ENCODE results near the gene S100A8. TPM values are rescaled to one million over a fixed set of nuclear protein-coding genes. Genes with fewer than 3 reads are reported as not detected.
A peak's percentile ranks its signal among the peaks of the same experiment; 100 is the strongest.
"Not testable (repeated sequence)": the region's sequence is repeated elsewhere in the genome, so short reads cannot be mapped to it uniquely, and the experiment has no call there.

Gene S100A8
- total RNA-seq, 1 donor = not detected

DNA sequence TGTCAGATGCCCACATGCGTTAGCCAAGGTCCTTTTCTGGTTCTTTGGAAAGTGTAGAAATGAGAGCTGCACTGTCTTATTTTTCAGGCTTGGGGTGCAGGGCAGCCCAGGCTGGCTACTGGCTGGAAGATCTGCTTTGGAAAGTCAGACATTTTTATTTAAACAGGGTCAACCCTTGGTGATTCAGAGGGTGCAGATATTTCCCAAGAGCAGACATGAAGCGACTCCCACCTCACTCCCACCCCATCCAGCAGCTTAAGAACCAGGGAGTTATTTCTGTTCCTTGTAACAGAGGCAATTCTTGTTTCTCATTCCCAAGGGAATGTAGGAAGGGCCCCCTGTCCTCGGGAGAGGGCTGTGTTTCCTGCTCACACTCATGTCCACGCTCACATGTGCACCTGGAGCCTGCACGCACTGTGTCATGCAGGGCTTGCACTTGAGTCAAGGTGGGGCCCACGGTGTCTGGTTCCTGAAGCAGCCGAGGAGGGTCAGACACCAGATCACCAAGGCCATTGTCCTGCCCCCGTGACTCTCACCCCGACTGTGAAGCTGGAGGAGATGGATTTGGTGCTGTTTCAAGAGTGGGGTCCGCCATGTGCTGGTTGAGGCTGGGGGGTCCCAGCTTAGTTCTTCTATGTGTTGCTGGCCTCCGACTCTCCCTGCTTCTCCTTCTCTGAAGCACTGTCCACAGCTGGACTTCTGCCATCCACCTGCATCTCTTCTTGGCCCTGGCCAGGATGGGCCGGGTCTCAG lies 26.4 kb upstream of the S100A8 start:
- H3K4me3 ChIP-seq (ENCODE audit: low read depth, low read length) = no peak overlapping the region
- TF ChIP-seq, protein P1, sequence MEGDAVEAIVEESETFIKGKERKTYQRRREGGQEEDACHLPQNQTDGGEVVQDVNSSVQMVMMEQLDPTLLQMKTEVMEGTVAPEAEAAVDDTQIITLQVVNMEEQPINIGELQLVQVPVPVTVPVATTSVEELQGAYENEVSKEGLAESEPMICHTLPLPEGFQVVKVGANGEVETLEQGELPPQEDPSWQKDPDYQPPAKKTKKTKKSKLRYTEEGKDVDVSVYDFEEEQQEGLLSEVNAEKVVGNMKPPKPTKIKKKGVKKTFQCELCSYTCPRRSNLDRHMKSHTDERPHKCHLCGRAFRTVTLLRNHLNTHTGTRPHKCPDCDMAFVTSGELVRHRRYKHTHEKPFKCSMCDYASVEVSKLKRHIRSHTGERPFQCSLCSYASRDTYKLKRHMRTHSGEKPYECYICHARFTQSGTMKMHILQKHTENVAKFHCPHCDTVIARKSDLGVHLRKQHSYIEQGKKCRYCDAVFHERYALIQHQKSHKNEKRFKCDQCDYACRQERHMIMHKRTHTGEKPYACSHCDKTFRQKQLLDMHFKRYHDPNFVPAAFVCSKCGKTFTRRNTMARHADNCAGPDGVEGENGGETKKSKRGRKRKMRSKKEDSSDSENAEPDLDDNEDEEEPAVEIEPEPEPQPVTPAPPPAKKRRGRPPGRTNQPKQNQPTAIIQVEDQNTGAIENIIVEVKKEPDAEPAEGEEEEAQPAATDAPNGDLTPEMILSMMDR (IDR thresholded peaks at IDR 0.05; ENCODE audit: insufficient read depth, low read length) = no peak
- no peak for DNase-seq (ENCODE audit: low read depth)

- no peak within 1 kb of the TSS for H3K4me3 ChIP-seq (ENCODE audit: low read depth, low read length)
- TF ChIP-seq, protein P1 (IDR thresholded peaks at IDR 0.05; ENCODE audit: insufficient read depth, low read length) = no peak
- no peak for DNase-seq (ENCODE audit: low read depth)
Observed at GRCh38 chr1:153415850-153416570, 25.1 kb upstream of the S100A8 start, which contains the start of gene S100A7A. TSS of gene S100A7A (plus strand) at chr1:153416520. CDS start at chr1:153418083, 1,563 bp downstream.

DNA sequence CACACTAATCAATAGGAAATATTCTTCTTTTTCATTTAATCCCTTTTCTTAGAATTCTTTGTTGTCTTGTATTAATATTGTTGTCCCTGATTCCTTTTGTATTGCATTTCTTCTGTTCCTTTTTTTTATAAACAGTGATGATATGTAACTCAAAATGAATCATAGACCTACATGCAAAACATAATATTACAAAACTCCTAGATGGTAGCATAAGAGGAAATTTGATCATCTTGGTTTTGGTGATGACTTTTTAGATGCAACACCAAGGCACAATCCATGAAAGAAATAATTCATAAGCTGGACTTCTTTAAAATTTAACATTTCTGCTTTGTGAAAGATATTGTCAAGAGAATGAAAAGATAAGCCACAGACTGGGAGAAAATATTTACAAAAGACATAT lies 23.1 kb upstream of the S100A8 start:
- DNase-seq (ENCODE audit: low read depth); H3K4me3 ChIP-seq (ENCODE audit: low read depth, low read length): not testable (repeated sequence)

- not testable (repeated sequence) for DNase-seq (ENCODE audit: low read depth); H3K4me3 ChIP-seq (ENCODE audit: low read depth, low read length)
Observed at GRCh38 chr1:153407274-153407673, 16.4 kb upstream of the S100A8 start.

DNA sequence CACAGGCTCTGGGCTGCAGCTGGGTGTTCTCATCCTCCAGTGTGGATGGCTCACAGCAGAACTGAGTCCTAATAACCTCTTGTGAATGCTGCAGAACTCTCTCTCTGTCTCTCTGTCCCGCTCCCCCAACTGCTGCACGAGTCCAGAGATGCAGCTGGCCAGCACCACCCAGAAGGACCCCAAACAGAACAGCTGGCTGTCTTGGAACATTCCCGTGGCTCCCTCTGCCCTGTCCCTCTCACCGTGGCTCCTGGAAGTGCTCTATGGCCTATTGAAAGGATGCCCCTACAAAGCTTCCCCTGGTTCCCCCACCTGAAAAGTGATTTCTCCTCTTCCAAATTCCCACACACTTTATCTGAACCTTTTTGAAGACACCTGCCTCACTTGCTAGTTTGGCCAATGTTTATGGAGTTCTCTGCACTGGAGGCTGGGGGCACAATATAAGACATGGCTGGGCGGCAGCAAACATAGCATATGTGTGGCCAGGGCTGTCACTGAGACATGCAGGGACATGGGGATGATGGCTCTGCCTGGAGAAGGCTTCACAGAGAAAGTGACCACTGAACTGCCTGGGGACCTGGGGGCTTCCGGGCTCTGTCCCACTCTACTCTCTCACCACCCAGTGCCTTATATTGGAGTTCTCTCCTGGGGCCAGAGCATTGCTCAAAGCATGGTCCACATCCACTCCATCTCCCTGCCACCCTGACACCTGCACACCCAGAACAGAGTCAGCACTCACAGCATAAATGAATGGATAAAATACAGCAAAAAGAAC lies 15.1 kb upstream of the S100A8 start:
- not testable (repeated sequence) for DNase-seq (ENCODE audit: low read depth); H3K4me3 ChIP-seq (ENCODE audit: low read depth, low read length)

DNA sequence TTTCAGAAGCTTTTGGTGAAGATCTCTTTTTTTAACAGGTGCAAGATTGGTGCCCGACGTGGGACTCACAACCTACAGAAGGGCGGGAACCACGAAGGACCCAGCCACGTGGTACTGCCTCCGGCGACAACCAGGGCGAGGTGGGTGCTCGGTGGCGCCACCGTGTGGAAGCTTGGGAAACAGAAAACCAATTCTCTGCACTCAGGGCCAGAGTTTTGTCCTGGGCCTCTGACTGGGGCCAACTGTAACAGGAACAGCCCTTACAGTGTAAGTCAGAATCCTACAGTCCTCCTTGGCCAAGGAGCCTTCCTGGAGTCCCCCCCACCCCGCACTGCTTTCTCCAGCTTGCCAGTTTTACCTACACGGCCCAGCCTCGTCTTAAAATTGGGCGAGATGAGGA lies 13.9 kb upstream of the S100A8 start:
- TF ChIP-seq, protein P1 (IDR thresholded peaks at IDR 0.05; ENCODE audit: insufficient read depth, low read length) = peak; percentile 27
- no peak for DNase-seq (ENCODE audit: low read depth)
- H3K4me3 ChIP-seq (ENCODE audit: low read depth, low read length) = no peak overlapping the region

GRCh38 chr1:153404086-153404635 lies 13.3 kb upstream of the S100A8 start:
- TF ChIP-seq, protein P1 (IDR thresholded peaks at IDR 0.05; ENCODE audit: insufficient read depth, low read length) = no peak
- no peak for DNase-seq (ENCODE audit: low read depth)

More at GRCh38 chr1:153404086-153404635, 13.3 kb upstream of the S100A8 start:
- no peak overlapping the region for H3K4me3 ChIP-seq (ENCODE audit: low read depth, low read length)

All from fibroblast of the aortic adventitia (primary cell).